Stimulated activated CD8-positive, alpha-beta memory T cell treated with anti-CD3 and anti-CD28 coated beads, Interleukin-15, amount 100 ng/mL, for 48 hours (primary cell): Measurements from ENCODE around the gene MRPL51.
"Not testable (repeated sequence)": the region's sequence is repeated elsewhere in the genome, so short reads cannot be mapped to it uniquely, and the experiment has no call there.

Experiments
- DNase-seq, 2 donors: peaks; one replicate each; pipeline ENCODE4 v3.0.0-alpha.2; 2020; ENCODE audit warnings: low read depth in 2 of 2

MRPL51 gene

GRCh38 chr12:6488240-6488639 is 4.8 kb downstream of the MRPL51 start:
- no peak for DNase-seq

GRCh38 chr12:6478416-6478815 is 14.6 kb downstream of the MRPL51 start:
- DNase-seq, result no peak

- DNase-seq, result not testable (repeated sequence)
Measured at GRCh38 chr12:6477601-6478377, 15.3 kb downstream of the MRPL51 start.

GRCh38 chr12:6476489-6476888 is 16.6 kb downstream of the MRPL51 start:
- DNase-seq, result no peak

GRCh38 chr12:6475233-6475975 is 17.7 kb downstream of the MRPL51 start:
- not testable (repeated sequence) for DNase-seq

GRCh38 chr12:6472491-6472890 is 20.6 kb downstream of the MRPL51 start:
- no peak for DNase-seq

- no peak for DNase-seq
Measured at GRCh38 chr12:6471989-6472360, 21.1 kb downstream of the MRPL51 start.

- peak; percentile 97 for DNase-seq
Measured at GRCh38 chr12:6470375-6471163, 22.5 kb downstream of the MRPL51 start, which contains the start of gene VAMP1. VAMP1 (minus strand) TSS chr12:6470677; CDS start chr12:6470531, 146 bp downstream.

GRCh38 chr12:6469609-6470374 is 23.3 kb downstream of the MRPL51 start:
- DNase-seq, result no peak

GRCh38 chr12:6469092-6469491 is 24.0 kb downstream of the MRPL51 start:
- DNase-seq, result no peak

- DNase-seq, result no peak
Measured at GRCh38 chr12:6468283-6468575, 24.8 kb downstream of the MRPL51 start.

GRCh38 chr12:6467571-6468282 is 25.3 kb downstream of the MRPL51 start:
- DNase-seq, result not testable (repeated sequence)

GRCh38 chr12:6466751-6467150 is 26.3 kb downstream of the MRPL51 start:
- DNase-seq, result not testable (repeated sequence)

- no peak for DNase-seq
Measured at GRCh38 chr12:6466184-6466573, 26.9 kb downstream of the MRPL51 start.

- no peak for DNase-seq
Measured at GRCh38 chr12:6465467-6466183, 27.4 kb downstream of the MRPL51 start.

GRCh38 chr12:6464531-6464930 is 28.5 kb downstream of the MRPL51 start:
- no peak for DNase-seq

- no peak for DNase-seq
Measured at GRCh38 chr12:6463858-6464257, 29.2 kb downstream of the MRPL51 start.

- DNase-seq, result no peak
Measured at GRCh38 chr12:6463216-6463615, 29.8 kb downstream of the MRPL51 start.

- no peak for DNase-seq
Measured at GRCh38 chr12:6462234-6462995, 30.6 kb downstream of the MRPL51 start.
